ENCODE results near the gene STXBP2.

Gene STXBP2

GRCh38 chr19:7657131-7657751 lies 20.3 kb downstream of the STXBP2 start:
- no peak for DNase-seq

DNA sequence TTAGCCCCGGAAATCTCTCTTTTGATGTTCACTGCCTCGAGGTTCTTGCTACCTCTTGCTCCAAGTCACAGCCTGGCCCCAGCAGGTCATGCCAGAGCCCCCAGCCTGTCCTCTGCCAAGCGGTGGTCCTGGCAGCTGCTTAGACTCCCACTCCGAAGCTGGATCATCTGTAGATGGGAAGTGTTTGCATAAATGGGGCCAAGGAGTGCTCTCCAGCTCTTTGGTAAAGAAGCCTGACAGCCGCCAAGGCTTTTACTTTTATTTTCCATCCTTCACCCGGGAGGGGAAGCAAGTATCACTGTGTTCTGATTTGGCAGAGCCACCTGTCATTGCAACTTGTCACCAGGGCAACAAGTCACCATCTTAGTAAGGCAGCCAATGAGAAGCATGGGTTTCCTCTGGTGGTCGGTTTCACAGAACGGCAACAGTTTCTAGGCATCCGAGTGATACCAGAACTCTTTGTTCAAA lies 21.3 kb downstream of the STXBP2 start:
- peak; percentile 68 for DNase-seq

GRCh38 chr19:7661744-7662538 lies 25.0 kb downstream of the STXBP2 start:
- no peak for DNase-seq

- no peak for DNase-seq
Measured at GRCh38 chr19:7662657-7663056, 25.7 kb downstream of the STXBP2 start.

GRCh38 chr19:7663706-7664105 lies 26.8 kb downstream of the STXBP2 start:
- DNase-seq, result no peak

DNA sequence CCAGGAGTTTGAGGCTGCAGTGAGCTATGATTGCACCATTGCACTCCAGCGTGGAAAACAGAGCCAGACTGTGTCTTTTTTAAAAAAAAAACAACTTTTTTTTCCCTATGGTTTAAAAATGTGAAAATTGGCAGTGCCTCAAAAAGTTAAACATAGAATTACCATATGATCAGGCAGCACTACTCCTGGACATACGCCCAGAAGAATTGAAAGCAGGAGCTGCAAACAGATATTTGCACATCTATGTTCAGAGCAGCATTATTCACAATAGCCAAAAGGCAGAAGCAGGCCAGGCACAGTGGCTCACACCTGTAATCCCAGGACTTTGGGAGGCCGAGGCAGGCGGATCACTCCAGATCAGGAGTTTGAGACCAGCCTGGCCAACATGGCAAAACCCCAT lies 28.2 kb downstream of the STXBP2 start:
- DNase-seq, result no peak

DNA sequence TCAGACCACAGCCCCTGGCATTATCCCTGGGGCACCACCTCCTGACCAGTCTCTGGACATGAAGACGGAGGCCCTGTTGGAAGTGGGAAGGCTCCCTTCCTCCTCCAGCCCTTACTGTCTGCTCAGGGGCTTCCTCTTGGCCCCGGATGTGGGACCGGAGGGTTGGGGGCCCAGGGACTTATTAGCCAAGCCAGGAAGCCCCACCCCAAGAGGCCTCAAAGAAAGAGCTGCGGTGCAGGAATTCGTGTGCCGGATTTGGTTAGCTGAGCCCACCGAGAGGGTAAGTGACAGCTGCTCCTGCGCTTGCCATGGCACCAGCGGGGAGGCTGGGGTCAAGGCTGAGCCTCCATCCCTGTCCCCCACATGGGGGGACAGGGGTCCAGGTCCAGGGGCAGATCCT lies 31.9 kb downstream of the STXBP2 start, which contains the start of gene RETN:
TSS of gene RETN (plus strand) at position 208 of the 400 bp plus-strand sequence. CDS start 278 bp downstream, outside the sequence.
- DNase-seq, result no peak

DNA sequence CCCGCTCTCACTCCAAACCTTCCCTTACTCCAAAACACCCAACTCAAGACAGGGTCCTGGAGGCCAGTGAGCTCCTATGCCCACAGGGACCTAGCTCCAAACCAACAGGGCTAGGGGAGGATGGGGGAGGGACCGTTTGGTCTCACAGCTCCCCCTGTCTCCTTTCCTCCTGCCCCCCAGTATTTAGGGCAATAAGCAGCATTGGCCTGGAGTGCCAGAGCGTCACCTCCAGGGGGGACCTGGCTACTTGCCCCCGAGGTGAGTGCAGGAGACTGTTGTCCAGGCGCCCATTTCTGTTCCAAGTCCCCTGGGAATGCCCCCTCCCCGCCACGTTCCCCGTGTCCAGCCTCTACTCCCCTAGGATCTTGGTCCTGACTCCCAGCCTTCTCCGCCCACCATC lies 32.7 kb downstream of the STXBP2 start:
- no peak for DNase-seq

DNA sequence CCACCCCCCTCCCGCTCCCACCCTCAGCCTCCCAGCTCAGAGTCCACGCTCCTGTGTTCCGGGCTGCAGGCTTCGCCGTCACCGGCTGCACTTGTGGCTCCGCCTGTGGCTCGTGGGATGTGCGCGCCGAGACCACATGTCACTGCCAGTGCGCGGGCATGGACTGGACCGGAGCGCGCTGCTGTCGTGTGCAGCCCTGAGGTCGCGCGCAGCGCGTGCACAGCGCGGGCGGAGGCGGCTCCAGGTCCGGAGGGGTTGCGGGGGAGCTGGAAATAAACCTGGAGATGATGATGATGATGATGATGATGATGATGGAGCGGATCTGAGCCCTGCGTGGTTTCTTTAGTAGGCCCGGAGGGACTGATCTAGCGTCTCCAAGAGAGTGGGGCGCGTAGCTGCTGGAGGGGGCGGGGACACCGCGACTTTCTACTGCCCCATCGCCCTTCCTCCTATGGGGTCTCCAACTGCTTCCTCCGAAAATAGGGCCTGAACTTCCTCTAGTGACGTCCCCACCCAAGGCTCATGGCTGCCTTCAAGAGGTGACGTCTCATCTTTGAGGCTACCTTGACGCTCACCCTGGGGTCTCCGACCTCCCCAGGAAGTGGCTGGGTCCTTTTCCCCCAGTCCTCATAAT lies 33.4 kb downstream of the STXBP2 start:
- no peak for DNase-seq

- DNase-seq, result no peak
Measured at GRCh38 chr19:7670790-7671189, 33.9 kb downstream of the STXBP2 start.

DNA sequence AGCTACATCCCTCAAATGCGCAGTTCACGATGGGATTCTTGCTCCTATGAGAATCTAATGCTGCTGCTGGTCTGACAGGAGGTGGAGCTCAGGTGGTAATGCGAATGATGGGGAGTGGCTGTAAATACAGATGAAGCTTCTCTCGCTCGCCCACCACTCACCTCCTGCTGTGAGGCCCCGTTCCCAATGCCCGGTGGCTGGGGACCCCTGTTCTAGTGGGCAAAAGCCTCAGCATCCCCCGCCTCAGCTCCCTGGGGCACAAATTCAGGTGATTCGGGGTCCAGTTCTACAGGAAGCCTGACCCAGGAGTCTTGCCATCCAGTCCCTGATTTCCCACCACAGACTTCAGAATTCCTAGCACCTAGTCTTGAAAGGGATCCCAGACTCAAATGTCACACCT lies 35.6 kb downstream of the STXBP2 start:
- no peak for DNase-seq

DNA sequence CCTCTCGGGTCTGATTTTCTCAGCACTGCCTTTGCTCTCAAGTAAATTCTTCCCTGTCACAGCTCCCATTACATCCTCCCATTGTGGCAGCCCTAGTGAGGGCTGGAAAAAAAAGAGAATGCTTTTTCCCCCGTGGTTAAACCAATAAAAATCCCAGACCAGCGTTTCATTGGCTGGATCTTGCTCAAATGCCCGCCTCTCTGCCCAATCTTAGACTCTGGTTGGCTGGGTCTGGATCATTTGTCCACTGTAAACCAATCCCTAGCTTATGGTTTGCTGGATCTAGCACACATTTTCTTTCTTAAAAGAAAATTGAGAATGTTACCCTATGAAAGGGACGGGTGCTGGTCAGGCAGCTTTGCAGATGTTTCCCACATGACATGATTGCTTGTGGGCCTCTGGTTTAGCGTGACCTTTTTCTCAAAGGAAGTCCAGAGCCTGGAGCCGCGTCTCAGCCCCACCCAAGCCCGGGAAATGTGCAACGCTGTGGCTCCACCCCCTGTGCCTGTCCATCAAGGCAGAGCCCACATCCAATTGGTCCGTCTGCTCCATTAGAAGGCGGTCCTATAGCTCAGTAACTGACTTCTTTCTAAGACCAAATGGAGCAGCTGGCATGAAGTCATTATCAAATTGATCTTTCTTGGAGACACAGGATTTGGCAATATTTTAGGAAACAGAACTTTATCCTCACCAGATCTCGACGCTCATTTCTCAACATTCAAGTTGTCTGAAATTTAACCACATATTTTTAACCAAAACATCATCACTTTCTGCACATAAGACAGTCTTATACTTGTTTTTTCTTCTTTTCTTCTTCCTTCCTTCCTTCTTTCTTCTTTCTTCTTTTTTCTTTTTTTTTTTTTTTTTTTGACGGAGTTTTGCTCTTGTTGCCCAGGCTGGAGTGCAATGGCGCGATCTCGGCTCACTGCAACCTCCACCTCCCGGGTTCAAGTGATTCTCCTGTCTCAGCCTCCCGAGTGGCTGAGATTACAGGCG lies 37.4 kb downstream of the STXBP2 start:
- peak; percentile 33 for DNase-seq

DNA sequence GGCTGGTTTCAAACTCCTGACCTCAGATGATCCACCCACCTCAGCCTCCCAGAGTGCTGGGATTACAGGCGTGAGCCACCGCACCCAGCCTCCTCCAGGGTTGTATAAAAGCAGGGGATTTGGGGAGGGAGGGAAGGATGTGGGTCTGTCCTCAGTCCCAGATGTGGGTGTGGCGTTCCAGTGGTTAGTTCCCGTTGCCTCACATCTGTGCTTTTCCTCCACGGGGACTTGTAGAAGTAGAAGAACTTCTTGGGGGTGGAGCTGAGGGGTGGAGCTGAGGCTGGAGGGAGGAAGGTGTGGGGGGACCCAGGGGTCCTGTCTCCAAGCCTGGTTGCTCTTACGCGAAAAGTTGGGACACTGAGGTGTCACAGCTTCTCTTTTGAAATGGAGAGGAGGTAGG lies 39.5 kb downstream of the STXBP2 start:
- DNase-seq, result no peak

GRCh38 chr19:7676854-7677253 lies 39.9 kb downstream of the STXBP2 start, which contains the start of gene MCEMP1:
MCEMP1 (plus strand) TSS chr19:7677090; CDS start chr19:7677121, 31 bp downstream.
- no peak for DNase-seq

DNA sequence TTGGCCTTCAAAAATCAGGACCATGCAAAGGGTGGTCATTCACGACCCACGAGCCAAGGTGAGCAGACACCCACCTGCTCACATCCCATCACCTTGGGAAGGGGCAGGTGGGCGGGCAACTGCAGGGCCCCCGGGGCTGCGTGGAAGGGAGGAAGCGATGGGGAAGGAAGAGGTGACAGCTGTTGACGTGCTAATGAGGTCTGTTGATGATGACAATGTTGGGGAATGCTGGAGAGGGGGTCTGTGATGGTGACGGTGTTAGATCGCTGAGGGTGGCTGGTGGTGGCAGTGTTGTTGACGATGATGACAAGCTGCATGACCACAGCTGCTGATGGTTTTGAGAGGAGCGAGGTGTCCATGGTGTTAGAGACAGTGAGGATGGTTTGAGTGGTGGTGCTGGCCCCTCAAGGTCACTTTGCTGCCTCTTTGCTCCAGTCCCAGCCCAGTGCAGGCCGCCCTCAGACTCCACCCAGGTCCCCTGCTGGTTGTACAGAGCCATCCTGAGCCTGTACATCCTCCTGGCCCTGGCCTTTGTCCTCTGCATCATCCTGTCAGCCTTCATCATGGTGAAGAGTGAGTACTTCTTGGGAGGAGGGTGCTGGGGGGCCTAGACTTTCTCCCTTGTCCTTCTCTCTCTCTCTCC lies 40.9 kb downstream of the STXBP2 start:
- DNase-seq, result no peak

DNA sequence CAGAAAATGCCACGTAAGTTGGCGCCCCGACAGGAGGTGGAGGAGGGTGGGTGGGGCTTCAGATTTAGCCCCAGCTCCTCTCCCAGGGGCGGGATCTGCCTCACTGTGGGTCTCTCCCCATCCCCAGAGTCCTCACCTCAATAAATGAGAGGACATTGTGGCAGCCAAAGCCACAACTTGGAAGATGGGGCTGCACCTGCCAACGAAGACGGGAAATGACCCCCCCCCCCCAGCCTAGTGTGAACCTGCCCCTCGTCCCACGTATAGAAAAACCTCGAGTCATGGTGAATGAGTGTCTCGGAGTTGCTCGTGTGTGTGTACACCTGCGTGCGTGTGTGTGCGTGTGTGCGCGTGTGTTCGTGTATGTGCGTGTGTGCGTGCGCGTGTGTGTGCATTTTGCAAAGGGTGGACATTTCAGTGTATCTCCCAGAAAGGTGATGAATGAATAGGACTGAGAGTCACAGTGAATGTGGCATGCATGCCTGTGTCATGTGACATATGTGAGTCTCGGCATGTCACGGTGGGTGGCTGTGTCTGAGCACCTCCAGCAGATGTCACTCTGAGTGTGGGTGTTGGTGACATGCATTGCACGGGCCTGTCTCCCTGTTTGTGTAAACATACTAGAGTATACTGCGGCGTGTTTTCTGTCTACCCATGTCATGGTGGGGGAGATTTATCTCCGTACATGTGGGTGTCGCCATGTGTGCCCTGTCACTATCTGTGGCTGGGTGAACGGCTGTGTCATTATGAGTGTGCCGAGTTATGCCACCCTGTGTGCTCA lies 42.3 kb downstream of the STXBP2 start:
- peak; percentile 68 for DNase-seq

DNA sequence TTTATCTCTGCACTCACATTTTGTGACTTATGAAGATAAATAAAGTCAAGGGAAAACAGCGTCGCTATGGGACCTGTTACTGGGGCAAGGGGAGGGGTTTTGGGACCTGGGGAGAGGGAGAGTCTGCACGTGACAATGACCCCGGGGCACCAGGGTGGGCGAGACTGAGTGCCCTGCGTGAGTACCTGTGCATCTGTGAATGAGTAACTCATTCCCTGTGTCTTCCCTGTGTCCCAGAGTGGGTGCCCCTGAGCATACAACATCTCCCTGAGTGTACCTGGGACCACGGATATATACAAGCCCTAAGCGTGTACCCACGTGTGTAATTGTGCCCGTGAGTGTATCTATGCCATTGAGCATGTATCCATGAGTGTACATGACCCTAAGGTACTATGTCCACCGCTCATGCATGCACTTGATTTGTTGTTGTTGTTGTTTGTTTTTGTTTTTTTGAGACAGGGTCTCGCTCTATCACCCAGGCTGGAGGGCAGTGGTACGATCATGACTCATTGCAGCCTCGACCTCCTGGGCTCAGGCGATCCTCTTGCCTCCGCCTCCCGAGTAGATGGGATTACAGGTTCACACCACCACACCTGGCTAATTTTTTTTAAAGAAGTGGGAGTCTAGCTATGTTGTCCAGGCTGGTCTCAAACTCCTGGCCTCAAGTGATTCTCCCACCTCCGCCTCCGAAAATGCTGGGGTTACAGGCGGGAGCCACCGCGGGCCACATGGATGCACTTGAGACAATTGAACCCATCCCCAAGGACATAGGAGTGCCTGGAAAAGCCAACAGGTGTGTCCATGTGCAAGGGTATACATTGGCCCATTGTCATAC lies 43.1 kb downstream of the STXBP2 start:
- DNase-seq, result no peak

GRCh38 chr19:7680606-7681339 lies 43.9 kb downstream of the STXBP2 start, which contains the start of gene TRAPPC5:
TRAPPC5 (plus strand) TSS chr19:7680833; CDS start chr19:7682254, 1,421 bp downstream.
- DNase-seq, result peak; percentile 89
